SK-N-SH (cell line): ENCODE results near the gene TYROBP. TPM values are rescaled to one million over a fixed set of nuclear protein-coding genes. Genes with fewer than 3 reads are reported as not detected.
A peak's percentile ranks its signal among the peaks of the same experiment; 100 is the strongest.

Experiments used
- CTCF ChIA-PET: fragments of 300-600, 350-600 bp; formaldehyde crosslinking; extraction: SDS; loops from one replicate; lab custom pipeline; 2021; lab: Yijun Ruan, JAX
- POLR2A ChIA-PET: fragments of 350-600 bp; sonication (Branson Sonifier 250); formaldehyde crosslinking; extraction: SDS; loops from one replicate; lab custom pipeline; 2020; ENCODE audit warnings: antibody characterized with exemption, inconsistent platforms; lab: Yijun Ruan, JAX
- DNase-seq: peaks from one replicate; pipeline ENCODE4 v3.0.0; 2012
- H2AFZ ChIP-seq: fragments of 200-600 bp; sonication (generic); 2 replicates; pipeline ENCODE4 v1.8.1; 2016; ENCODE audit warnings: antibody characterized with exemption, mild to moderate bottlenecking, low read depth
- H3F3A ChIP-seq: fragments of 200-600 bp; sonication (generic); replicated peaks from 2 replicates; pipeline ENCODE3; 2016; ENCODE audit warnings: antibody characterized with exemption, mild to moderate bottlenecking; ENCODE audit not compliant: insufficient read depth
- H3K27ac ChIP-seq, 2 experiments: fragments of 200-500 bp in 1 of 2; fragments of 200-600 bp in 1 of 2; sonication (Bioruptor generic) in 1 of 2; sonication (generic), shearing (Covaris generic) in 1 of 2; 2 replicates each; pipeline versions ENCODE4 v1.5.1 to v1.6.1; 2014 to 2016; ENCODE audit warnings: low read depth in 2 of 2, inconsistent platforms in 1 of 2, low read length in 1 of 2, mild to moderate bottlenecking in 1 of 2, mixed read lengths in 1 of 2
- H3K27me3 ChIP-seq: fragments of 200-600 bp; sonication (generic), shearing (Covaris generic); 2 replicates; pipeline ENCODE4 v1.6.1; 2016; ENCODE audit warnings: mixed run types; ENCODE audit not compliant: insufficient read depth
- H3K36me3 ChIP-seq, 2 experiments: fragments of 200-500 bp in 1 of 2; fragments of 200-600 bp in 1 of 2; sonication (Bioruptor generic) in 1 of 2; sonication (generic) in 1 of 2; replicated peaks in 1 of 2; 2 replicates each; pipeline versions ENCODE3 to v1.5.1; 2014 to 2016; ENCODE audit warnings: low read length in 1 of 2, mild to moderate bottlenecking in 1 of 2; ENCODE audit not compliant: insufficient read depth in 2 of 2, control insufficient read depth in 1 of 2
- H3K4me1 ChIP-seq, 2 experiments: fragments of 200-500 bp in 1 of 2; fragments of 200-600 bp in 1 of 2; sonication (Bioruptor generic) in 1 of 2; sonication (generic), shearing (Covaris generic) in 1 of 2; 2 replicates each; pipeline versions ENCODE4 v1.5.1 to v1.6.1; 2014 to 2016; ENCODE audit warnings: low read depth in 1 of 2, low read length in 1 of 2, mixed run types in 1 of 2; ENCODE audit not compliant: insufficient read depth in 2 of 2, control insufficient read depth in 1 of 2
- H3K4me2 ChIP-seq: fragments of 200-600 bp; sonication (generic), shearing (Covaris generic); 2 replicates; pipeline ENCODE4 v1.6.1; 2017; ENCODE audit warnings: mixed run types
- H3K4me3 ChIP-seq, 2 experiments: fragments of 200-500 bp in 1 of 2; fragments of 200-600 bp in 1 of 2; sonication (Bioruptor generic) in 1 of 2; sonication (generic), shearing (Covaris generic) in 1 of 2; 2 replicates each; pipeline versions ENCODE4 v1.5.1 to v1.8.1; 2014 to 2016; ENCODE audit warnings: low read depth in 2 of 2, inconsistent platforms in 1 of 2, low read length in 1 of 2, mild to moderate bottlenecking in 1 of 2, mixed read lengths in 1 of 2, moderate library complexity in 1 of 2
- H3K79me2 ChIP-seq: fragments of 200-600 bp; sonication (generic); 2 replicates; pipeline ENCODE4 v1.8.1; 2017; ENCODE audit warnings: mild to moderate bottlenecking; ENCODE audit not compliant: insufficient read depth
- H3K9ac ChIP-seq: fragments of 200-600 bp; sonication (generic); 2 replicates; pipeline ENCODE4 v1.6.1; 2017; ENCODE audit warnings: mixed run types
- H3K9me2 ChIP-seq: fragments of 200-600 bp; sonication (generic); 2 replicates; pipeline ENCODE4 v1.6.1; 2017; ENCODE audit warnings: mixed run types
- H3K9me3 ChIP-seq: fragments of 200-600 bp; sonication (generic); 2 replicates; pipeline ENCODE4 v1.6.1; 2017; ENCODE audit warnings: mixed run types, mild to moderate bottlenecking, moderate library complexity
- H4K20me1 ChIP-seq: fragments of 200-600 bp; sonication (generic); 2 replicates; pipeline ENCODE4 v1.6.1; 2017; ENCODE audit warnings: mild to moderate bottlenecking, mixed run types; ENCODE audit not compliant: insufficient read depth
- CHD2 ChIP-seq: fragments of 150-350 bp; IDR thresholded peaks from 2 replicates; pipeline ENCODE4 v1.6.1; 2018; ENCODE audit warnings: low read length; ENCODE audit not compliant: partially characterized antibody
- EP300 ChIP-seq, 2 experiments: IDR thresholded peaks; 2 replicates each; pipeline versions ENCODE4 v1.4.0 to v1.6.1; 2012; ENCODE audit warnings: borderline replicate concordance in 1 of 2, low read depth in 1 of 2, low read length in 1 of 2
- FOXM1 ChIP-seq: IDR thresholded peaks from 2 replicates; pipeline ENCODE4 v1.4.0; 2012; ENCODE audit warnings: low read depth, mild to moderate bottlenecking
- GABPA ChIP-seq: IDR thresholded peaks from 2 replicates; pipeline ENCODE4 v1.4.0; 2012; ENCODE audit warnings: low read depth, mild to moderate bottlenecking
- GATA2 ChIP-seq: sonication (generic); formaldehyde crosslinking; IDR thresholded peaks from 2 replicates; pipeline ENCODE4 v1.5.0; 2020; ENCODE audit warnings: mild to moderate bottlenecking, missing genetic modification reagents
- MXI1 ChIP-seq: IDR thresholded peaks from 2 replicates; pipeline ENCODE4 v1.6.1; 2012; ENCODE audit warnings: mild to moderate bottlenecking, low read depth, low read length, improper control_type of control experiment
- NRF1 ChIP-seq: IDR thresholded peaks from 2 replicates; pipeline ENCODE4 v1.6.1; 2012; ENCODE audit warnings: low read depth, mild to moderate bottlenecking, low read length
- POLR2AphosphoS5 ChIP-seq: IDR thresholded peaks from 2 replicates; pipeline ENCODE4 v1.6.1; 2012; ENCODE audit warnings: low read depth, low read length
- RCOR1 ChIP-seq: fragments of 150-350 bp; IDR thresholded peaks from 2 replicates; pipeline ENCODE4 v1.6.1; 2017; ENCODE audit warnings: antibody characterized with exemption, low read length
- SIN3A ChIP-seq: IDR thresholded peaks from 2 replicates; pipeline ENCODE4 v1.6.1; 2012; ENCODE audit warnings: low read depth, mild to moderate bottlenecking, low read length, moderate library complexity, borderline replicate concordance
- TAF1 ChIP-seq: IDR thresholded peaks from 2 replicates; pipeline ENCODE4 v1.6.1; 2012; ENCODE audit warnings: low read depth, mild to moderate bottlenecking, low read length, moderate library complexity, borderline replicate concordance
- TEAD4 ChIP-seq: IDR thresholded peaks from 2 replicates; pipeline ENCODE4 v1.4.0; 2012; ENCODE audit warnings: mild to moderate bottlenecking, borderline replicate concordance; ENCODE audit not compliant: insufficient read depth
- WGBS: methylation state at CpG from one replicate; pipeline ENCODE4 v1.1.6; 2017; ENCODE audit warnings: low lambda C conversion rate; 5-methylcytosine and 5-hydroxymethylcytosine counted together
- polyA plus RNA-seq, 3 experiments: library from polyadenylated mRNA; depleted of rRNA; stranded (reverse); fragments of >200 nt; gene quantifications; 2 replicates each; pipeline ENCODE4 v1.2.3, GENCODE V29; 2012
- TF ChIP-seq, protein P1 (sequence below): fragments of 150-350 bp; IDR thresholded peaks from 2 replicates; pipeline ENCODE4 v1.6.1; 2017; ENCODE audit warnings: antibody characterized with exemption, low read length, low read depth, borderline replicate concordance
- TF ChIP-seq, protein P2 (sequence below): IDR thresholded peaks from 2 replicates; pipeline ENCODE4 v1.6.1; 2012; ENCODE audit warnings: mild to moderate bottlenecking, low read depth, low read length, moderate library complexity
- TF ChIP-seq, protein P3 (sequence below): IDR thresholded peaks from 2 replicates; pipeline ENCODE4 v1.4.0; 2012; ENCODE audit warnings: low read depth, borderline replicate concordance
- TF ChIP-seq, protein P4 (sequence below): IDR thresholded peaks from 2 replicates; pipeline ENCODE4 v1.4.0; 2012; ENCODE audit warnings: low read depth
- TF ChIP-seq, protein P5 (sequence below): IDR thresholded peaks from 2 replicates; pipeline ENCODE4; 2012
- TF ChIP-seq, protein P6 (sequence below): IDR thresholded peaks from 2 replicates; pipeline ENCODE4 v1.4.0; 2012; ENCODE audit warnings: low read depth, borderline replicate concordance

TYROBP gene
- polyA plus RNA-seq, 1 of the 3 experiments (the other 2 are of a cell fraction), result not detected

DNA sequence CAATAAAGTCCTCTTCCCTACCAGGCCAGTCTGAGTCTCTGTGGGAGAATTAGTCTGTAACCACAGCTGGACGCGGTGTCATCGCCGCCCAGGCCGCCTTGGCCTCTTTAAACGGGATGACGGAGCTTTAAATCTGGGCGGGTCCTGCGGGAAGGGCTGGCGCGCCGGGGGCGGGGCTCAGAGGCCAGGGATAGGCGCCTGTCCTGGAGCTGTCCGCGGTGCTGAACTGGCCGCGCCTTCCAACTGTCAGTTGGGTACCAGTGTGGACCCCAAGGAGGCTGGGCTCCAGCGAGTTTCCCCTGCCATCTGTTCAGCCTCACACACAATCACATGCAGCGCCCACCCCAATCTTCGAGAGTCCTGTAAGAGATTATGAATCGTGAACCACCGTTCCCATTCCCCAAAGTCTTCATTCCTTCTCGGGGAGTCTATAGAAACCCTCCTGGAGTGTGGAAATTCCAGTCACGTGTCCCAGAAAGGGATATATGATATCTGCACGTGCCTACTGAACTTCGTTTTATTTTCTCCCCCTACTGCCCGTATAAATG, 28.3 kb downstream of the TYROBP start (continued):
- TF ChIP-seq SIN3A, result peak; percentile 75; the same call in 1 of the 2 replicates
- TF ChIP-seq, protein P1, sequence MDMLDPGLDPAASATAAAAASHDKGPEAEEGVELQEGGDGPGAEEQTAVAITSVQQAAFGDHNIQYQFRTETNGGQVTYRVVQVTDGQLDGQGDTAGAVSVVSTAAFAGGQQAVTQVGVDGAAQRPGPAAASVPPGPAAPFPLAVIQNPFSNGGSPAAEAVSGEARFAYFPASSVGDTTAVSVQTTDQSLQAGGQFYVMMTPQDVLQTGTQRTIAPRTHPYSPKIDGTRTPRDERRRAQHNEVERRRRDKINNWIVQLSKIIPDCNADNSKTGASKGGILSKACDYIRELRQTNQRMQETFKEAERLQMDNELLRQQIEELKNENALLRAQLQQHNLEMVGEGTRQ, result no peak
- TF ChIP-seq GABPA, result no peak
- no peak for TF ChIP-seq GATA2
- no peak for TF ChIP-seq TAF1
- TF ChIP-seq TEAD4, result no peak
- TF ChIP-seq, protein P2, sequence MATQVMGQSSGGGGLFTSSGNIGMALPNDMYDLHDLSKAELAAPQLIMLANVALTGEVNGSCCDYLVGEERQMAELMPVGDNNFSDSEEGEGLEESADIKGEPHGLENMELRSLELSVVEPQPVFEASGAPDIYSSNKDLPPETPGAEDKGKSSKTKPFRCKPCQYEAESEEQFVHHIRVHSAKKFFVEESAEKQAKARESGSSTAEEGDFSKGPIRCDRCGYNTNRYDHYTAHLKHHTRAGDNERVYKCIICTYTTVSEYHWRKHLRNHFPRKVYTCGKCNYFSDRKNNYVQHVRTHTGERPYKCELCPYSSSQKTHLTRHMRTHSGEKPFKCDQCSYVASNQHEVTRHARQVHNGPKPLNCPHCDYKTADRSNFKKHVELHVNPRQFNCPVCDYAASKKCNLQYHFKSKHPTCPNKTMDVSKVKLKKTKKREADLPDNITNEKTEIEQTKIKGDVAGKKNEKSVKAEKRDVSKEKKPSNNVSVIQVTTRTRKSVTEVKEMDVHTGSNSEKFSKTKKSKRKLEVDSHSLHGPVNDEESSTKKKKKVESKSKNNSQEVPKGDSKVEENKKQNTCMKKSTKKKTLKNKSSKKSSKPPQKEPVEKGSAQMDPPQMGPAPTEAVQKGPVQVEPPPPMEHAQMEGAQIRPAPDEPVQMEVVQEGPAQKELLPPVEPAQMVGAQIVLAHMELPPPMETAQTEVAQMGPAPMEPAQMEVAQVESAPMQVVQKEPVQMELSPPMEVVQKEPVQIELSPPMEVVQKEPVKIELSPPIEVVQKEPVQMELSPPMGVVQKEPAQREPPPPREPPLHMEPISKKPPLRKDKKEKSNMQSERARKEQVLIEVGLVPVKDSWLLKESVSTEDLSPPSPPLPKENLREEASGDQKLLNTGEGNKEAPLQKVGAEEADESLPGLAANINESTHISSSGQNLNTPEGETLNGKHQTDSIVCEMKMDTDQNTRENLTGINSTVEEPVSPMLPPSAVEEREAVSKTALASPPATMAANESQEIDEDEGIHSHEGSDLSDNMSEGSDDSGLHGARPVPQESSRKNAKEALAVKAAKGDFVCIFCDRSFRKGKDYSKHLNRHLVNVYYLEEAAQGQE, result peak; percentile 100
- TF ChIP-seq POLR2AphosphoS5, result no peak
- TF ChIP-seq, protein P3, sequence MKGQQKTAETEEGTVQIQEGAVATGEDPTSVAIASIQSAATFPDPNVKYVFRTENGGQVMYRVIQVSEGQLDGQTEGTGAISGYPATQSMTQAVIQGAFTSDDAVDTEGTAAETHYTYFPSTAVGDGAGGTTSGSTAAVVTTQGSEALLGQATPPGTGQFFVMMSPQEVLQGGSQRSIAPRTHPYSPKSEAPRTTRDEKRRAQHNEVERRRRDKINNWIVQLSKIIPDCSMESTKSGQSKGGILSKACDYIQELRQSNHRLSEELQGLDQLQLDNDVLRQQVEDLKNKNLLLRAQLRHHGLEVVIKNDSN, result no peak
- 0 out of 2 replicates have a peak, but pooled peaks have one; percentile 41 for TF ChIP-seq MXI1
- TF ChIP-seq, protein P4, sequence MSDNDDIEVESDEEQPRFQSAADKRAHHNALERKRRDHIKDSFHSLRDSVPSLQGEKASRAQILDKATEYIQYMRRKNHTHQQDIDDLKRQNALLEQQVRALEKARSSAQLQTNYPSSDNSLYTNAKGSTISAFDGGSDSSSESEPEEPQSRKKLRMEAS, result peak; percentile 72
- no peak for TF ChIP-seq FOXM1
- no peak for TF ChIP-seq CHD2
- TF ChIP-seq RCOR1, result no peak

DNA sequence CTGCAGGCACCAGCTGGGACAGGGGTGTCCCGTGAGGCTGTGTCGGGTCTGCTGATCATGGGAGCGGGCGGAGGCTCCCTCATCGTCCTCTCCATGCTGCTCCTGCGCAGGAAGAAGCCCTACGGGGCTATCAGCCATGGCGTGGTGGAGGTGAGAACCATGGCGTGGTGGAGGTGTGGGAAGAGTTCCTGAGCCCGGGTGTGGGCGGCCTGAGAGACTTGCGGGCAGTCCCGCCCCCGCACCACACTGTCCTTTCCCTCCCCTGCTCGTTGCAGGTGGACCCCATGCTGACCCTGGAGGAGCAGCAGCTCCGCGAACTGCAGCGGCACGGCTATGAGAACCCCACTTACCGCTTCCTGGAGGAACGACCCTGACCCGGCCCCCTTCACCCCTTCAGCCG, 29.0 kb downstream of the TYROBP start:
- H3K4me2 ChIP-seq, result no peak overlapping the region
- no peaks in the 10 kb centered on the region; a peak in 1 of 4 replicates for H3K4me1 ChIP-seq
- CTCF ChIA-PET, result interaction anchor here (1.0 kb wide), 2 partner anchors 9 to 53 kb away, joined by 3 to 6 read pairs; no protein-coding TSS in a partner anchor
- no peaks in the 10 kb centered on the region for H3K27me3 ChIP-seq
- H2AFZ ChIP-seq, result no peak overlapping the region
- peaks cover 0 to 3% of the 10 kb centered on the region in 2 experiments for H3K36me3 ChIP-seq
- POLR2A ChIA-PET, result no interaction called here
- no peaks in the 10 kb centered on the region for H3F3A ChIP-seq
- WGBS, result 72% methylated on average over 19 of the region's 23 CpGs
- H3K9me3 ChIP-seq, result no peaks in the 10 kb centered on the region
- H3K9ac ChIP-seq, result no peak overlapping the region
- no peaks in the 10 kb centered on the region for H3K79me2 ChIP-seq
- H3K27ac ChIP-seq, result no peak overlapping the region
- no peak overlapping the region for H3K4me3 ChIP-seq
- no peaks in the 10 kb centered on the region for H3K9me2 ChIP-seq
- DNase-seq, result no peak
- 0 out of 2 replicates have a peak, but pooled peaks cover 5% of the 10 kb centered on the region for H4K20me1 ChIP-seq
- TF ChIP-seq, protein P5, sequence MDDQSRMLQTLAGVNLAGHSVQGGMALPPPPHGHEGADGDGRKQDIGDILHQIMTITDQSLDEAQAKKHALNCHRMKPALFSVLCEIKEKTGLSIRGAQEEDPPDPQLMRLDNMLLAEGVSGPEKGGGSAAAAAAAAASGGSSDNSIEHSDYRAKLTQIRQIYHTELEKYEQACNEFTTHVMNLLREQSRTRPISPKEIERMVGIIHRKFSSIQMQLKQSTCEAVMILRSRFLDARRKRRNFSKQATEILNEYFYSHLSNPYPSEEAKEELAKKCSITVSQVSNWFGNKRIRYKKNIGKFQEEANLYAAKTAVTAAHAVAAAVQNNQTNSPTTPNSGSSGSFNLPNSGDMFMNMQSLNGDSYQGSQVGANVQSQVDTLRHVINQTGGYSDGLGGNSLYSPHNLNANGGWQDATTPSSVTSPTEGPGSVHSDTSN, result no peak
- TF ChIP-seq GATA2 (no peak), NRF1 (no peak), GABPA (no peak), RCOR1 (no peak), TEAD4 (no peak), EP300 (IDR thresholded peaks at IDR 0.05; ENCODE audit: borderline replicate concordance in 1 of 2, low read depth in 1 of 2, low read length in 1 of 2) (no peak)
- TF ChIP-seq, protein P1, result no peak
- TF ChIP-seq, protein P4, result no peak
- TF ChIP-seq, protein P6, sequence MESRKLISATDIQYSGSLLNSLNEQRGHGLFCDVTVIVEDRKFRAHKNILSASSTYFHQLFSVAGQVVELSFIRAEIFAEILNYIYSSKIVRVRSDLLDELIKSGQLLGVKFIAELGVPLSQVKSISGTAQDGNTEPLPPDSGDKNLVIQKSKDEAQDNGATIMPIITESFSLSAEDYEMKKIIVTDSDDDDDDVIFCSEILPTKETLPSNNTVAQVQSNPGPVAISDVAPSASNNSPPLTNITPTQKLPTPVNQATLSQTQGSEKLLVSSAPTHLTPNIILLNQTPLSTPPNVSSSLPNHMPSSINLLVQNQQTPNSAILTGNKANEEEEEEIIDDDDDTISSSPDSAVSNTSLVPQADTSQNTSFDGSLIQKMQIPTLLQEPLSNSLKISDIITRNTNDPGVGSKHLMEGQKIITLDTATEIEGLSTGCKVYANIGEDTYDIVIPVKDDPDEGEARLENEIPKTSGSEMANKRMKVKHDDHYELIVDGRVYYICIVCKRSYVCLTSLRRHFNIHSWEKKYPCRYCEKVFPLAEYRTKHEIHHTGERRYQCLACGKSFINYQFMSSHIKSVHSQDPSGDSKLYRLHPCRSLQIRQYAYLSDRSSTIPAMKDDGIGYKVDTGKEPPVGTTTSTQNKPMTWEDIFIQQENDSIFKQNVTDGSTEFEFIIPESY, result no peak
- TF ChIP-seq, protein P3, result no peak
